ENCODE data around the gene ZNF485.
"Not testable (repeated sequence)": the region's sequence is repeated elsewhere in the genome, so short reads cannot be mapped to it uniquely, and the experiment has no call there.

Gene ZNF485

DNA sequence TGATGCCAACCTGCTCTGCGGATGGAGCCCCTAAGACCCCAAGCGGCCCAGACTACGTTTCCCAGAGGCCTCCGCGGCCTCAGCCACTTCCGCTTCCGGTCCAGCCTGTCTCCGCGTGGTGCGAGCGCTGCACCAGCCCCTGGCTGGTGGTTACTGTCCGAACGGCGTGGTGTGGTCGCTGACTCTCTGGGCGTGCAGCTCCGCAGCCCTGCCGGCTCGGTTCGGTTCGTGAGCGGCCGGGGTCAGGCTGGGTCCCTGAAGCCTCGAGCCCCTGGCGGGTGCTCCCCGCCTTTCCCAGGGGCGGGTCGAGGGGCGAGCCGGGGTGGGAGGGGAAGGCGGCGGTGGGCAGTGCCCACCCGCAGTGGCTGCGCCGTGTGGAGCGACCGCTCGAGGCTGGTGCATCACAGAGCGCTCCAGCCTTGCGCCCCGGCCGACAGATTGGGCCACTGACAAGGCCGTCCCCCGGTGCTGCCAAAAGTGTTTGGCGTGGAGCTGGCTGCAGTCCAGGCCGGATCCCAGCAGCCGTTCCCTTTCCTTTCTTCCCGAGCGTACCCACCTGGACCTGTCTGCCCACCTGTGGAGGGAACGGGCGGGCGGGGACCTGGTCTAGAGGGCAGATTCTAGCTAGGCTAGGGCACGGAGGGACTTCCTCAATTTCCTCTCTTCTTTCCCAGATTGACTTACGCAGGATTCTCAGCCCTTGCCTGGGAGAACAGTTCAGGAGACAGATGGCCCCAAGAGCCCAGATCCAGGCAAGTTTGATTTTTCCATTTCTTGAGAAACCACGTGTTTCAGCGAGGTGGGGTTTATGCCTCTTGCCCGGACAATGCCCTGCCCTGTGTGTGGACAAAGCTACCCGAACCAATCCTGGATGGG lies at the start of gene ZNF485:
TSS of gene ZNF485 (plus strand) at position 116 of the 876 bp plus-strand sequence. CDS start at position 729, 613 bp downstream.
- DNase-seq = no peak

DNA sequence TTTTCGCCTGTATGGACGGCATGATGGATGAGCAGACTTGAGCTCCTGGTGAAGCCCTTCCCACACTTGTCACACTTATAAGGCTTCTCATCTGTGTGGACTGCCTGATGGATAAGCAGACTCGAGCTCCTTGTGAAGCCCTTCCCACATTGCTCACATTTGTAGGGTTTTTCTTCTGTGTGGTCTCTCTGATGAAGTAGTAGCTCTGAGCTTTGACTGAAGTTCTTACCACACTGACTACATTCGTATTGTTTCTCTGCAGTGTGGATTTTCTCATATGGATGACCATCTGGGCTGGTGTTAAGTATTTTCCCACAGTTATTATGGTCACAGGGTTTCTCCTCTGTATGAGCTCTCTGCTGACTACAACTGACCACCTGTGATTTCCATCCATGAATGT lies 49.0 kb upstream of the ZNF485 start:
- DNase-seq = no peak

DNA sequence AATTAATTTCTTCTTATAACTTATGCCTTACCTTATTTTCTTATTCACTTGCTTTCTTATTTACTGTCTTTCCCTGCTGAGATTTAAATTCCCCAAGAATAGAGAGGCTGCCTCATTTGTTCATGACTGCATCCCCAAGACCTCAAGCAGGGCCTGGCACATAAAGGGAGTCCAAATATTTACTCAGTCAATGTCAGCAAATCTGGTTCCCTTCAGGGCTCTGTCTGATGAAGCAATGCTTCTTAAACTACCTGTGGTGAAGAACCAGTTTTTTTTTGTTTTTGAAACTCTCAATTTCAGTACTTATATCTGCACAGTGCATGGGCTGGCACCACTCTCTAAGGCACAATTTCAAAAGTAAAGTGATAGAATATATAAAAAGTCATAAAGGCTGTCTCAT lies 36.6 kb upstream of the ZNF485 start:
- DNase-seq = no peak

DNA sequence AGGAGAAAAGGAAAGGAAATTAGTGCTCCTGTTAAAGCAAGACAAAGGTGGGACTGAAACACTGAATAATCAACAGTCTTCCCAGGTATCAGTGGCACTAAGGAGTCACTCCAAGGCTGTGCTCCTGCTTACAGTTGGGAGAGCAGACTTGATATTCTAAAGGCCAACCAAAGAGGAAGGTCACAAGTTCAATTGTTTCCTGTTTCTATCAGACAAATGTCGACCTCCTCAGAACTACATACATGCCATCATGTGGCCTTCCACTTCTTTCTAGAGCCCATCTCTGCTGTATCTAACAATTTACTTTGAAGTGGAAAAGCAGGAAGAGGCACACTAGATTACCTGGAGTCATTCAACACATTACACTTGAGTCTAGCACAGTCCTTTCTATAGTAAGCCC lies 35.3 kb upstream of the ZNF485 start:
- DNase-seq = no peak

DNA sequence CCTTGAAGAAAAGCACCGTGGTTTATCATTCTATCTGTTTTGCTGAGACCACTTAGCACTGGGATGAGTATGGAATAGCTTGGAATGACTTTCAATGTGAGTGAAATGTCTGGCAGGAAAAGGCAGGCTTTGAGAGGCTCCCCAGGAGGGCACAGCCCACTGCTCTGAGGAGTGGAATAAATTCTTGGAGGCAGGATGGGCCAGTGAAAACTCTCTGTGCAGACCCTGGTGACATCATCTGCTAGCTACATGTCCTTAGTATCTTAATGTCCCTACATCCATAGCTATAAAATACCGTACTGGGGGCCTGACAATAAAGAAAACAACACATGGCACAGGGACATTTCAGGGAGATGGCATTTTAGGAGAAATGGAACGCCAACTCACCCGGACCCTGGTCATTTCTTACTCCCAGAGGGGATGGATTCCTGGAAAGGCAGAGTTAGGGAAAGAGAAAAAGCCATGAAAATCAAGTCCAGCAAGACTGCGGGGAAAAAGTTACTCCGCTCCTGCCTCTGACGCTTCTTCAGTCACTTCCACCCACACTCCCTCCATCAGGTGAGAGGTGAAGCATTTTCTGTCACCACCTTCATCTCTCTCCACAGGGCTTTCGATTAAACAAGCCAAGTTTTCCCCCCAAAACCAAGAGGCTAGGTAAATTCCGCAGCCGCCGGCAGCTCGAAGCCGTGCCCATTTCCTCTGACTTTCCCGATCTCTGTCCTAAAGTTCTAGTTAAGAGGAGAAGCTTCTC lies 32.8 kb upstream of the ZNF485 start:
- DNase-seq = no peak

DNA sequence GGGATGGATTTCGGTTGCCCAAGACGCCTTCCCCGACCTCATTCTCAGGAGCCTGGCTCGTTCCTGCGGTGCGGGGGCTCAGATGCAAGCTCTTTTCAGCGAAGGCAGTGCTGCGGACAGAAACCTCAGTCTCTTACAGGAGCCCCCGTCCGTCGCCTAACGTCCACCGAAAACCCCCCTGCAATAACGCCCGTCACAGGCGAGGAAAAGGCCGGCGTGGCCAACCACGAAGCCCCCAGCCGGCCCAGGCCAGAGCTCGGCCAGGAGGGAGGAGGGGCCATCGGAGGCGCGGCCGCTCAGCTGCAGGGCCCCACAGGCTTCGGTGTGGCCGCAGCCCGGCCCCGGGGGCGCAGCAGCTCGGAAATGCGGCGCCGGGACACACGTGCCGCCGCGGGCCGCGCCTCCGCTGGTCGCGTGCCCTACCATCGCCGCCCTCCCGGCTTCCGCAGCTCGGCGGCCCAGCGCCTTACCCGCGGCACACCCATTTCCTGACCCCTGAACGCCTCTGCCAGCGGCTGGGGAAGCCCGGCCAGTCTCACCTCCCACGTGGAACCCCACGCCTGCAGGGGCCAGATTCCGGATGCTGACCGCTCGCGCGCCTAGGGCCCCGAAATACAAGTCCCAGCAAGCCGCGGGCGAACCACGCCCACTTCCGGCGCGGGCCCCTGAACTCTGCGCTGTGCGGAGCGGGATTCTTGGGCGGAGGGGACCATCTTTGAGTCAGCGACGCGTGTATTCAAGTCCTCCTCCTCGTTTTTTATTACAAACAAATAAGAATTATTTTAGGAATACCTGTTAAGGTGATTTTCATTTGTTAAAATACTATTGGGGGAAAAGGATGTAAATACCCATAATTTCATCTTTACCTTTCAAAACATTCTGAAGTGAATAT lies 32.0 kb upstream of the ZNF485 start, which contains the start of gene ZNF239:
TSS of gene ZNF239 (minus strand) at position 616 of the 892 bp plus-strand sequence. CDS start 16,537 bp downstream, outside the sequence.
- DNase-seq = no peak

DNA sequence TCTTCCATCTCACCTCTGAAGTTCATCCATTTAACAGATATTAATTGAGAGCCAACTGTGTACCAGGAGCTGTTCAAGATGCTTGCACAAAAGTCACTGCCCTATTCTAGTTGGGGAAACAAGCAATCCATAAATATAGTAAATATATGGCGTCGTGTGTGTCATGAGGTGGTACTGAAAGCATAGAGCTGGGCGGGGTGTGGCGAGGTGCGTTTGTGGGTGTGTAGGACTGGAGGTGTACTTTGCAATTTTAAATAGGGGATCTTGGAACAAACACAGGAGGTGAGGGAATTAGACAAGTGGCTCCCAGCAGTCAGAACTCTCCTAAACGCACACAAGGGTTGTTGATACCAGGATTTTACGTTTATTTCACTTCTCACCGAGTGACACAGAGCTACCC lies 31.3 kb upstream of the ZNF485 start:
- no peak for DNase-seq

DNA sequence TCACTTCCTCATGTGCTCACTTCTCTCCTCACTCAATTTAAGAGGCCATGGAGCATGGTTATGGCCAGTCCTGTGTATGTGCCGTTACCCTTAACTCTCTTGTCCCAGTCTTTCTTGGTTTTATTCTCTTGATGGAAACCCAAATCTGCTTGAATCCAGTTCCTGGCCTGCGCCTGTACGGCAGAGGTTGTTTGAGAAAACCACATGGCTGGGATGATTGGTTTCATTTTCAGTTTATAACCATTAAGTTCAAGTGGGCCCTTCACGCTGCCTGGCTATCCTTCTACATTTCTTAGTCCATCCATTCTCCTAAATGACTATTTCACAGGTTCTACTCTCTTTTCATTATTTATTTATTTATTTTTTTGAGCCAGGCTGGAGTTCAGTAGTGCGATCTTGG lies 30.2 kb upstream of the ZNF485 start:
- DNase-seq = no peak

DNA sequence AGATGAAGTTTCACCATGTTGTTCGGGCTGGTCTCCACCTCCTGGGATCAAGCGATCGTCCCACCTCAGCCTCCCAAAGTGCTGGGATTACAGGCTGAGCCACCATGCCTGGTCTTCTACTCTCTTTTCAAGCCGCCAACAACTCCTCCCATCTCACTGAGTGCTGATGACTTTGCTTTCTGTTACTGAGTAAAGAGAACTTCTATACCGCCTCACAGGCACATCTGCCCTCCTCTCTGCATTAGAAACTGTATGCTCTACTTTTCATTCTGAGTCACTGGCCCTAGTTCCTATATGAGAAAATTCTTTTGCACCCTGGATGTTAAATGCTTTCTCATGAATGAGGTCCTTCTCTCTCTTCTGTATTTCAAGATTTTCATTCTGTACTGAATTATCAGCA lies 29.7 kb upstream of the ZNF485 start:
- DNase-seq = no peak

DNA sequence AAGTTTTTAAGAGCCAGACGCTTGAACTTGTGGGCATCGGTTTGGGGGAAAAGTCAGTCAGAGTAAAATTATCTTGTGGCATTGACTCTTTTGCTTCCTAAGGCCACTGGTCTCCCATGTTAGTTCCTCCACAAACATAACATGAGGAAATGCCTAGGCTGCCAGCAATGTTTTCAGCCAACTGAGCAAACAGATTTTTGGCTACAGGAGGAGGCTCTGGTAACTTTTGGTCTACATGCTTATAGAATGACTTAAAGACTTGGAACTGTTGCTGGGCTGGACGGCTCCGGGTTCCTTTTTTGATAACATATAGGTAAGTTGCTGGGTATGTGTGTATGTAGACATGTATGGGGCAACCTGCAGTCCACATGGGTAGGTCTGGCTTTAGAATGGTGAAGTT lies 22.2 kb upstream of the ZNF485 start:
- no peak for DNase-seq

DNA sequence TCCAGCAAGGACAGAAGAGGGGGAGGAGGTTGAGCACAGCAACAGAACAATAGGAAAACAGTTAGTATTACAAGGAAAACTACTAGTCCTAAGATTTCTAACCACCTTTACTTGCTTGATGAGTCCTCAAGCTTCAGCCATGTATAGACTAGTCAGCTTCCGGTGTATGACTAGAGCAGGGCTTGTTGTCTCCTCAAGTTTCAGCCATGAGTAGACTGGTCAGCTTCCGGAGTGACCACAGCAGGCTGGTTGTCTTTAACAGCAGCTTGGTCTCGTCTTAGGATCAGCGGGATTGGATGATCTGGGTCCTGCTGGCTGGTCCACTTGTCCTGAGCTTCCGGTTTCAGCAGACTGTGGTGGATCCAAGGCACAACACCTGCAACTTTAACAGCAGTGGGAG lies 21.2 kb upstream of the ZNF485 start:
- no peak for DNase-seq

DNA sequence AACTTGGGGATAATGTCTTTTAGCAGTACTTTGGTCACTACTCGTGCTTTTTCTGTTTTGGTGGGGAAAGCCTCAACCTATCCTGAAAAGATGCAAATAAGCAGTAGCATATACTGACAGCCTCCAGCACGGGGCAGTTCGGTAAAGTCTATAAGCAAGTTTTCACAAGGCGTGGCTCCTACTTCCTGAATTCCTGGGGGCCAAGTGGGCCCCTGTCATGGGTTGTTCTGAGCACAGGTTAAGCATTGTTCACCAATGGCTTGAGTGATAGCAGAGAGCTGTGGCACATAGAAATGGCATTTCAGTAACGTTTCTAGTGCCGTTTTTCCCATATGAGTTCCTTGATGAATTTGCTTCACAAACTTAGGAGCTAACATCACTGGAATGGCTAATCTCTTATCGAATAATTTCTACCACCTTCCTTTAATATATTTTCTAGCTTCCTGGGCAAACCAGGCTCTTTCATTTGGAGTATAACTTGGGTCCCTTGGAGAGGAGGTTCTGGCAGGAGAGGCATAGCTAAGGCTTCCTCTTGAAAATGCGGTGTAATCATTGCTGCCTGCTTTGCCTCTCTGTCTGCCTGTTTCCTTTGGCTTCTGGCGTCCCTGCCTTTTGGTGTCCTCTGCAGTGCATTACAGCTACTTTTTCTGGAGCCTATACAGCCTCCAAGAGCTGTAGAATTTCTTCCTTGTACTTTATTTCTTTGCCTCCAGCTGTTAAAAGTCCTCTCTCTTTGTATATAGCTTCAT lies 20.1 kb upstream of the ZNF485 start:
- no peak for DNase-seq

DNA sequence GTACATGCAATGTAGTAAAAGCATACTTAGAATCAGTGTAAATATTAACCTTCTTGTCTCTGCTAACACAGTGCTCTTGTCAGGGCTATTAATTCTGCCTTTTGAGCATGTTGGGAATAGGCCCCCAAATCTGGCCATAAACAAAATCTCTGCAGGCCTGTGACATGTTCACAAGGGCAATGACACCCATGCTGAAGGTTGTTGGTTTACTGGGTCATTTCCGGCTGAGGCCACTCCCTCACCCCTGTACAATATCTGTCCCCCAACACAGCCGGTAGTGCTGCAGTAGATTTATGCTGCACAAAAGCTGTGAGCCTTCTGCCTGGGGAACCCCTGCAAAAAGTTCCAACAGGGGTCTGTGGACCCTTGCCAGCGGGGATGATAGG lies 19.5 kb upstream of the ZNF485 start:
- not testable (repeated sequence) for DNase-seq

DNA sequence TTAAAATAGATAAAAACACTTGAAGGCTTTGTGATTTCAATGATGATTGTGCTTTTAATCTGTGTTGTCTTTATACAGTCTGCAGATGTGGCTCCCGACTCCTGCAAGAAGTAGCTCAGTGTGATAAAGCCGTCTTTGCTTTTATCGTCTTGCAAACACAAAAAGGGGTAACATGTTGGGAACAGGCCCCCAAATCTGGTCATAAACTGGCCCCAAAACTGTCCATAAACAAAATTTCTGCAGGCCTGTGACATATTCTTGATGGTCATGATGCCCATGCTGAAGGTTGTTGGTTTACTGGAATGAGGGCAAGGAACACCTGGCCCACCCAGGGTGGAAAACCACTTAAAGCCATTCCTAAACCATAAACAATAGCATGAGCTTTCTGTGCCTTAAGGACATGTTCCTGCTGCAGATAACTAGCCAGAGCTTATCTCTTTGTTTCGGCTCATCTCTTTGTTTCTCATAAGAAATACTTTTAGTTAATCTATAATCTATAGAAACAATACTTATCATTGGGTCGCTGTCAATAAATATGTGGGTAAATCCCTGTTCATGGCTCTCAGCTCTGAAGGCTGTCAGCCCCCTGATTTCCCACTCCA lies 14.8 kb upstream of the ZNF485 start:
- DNase-seq = no peak

DNA sequence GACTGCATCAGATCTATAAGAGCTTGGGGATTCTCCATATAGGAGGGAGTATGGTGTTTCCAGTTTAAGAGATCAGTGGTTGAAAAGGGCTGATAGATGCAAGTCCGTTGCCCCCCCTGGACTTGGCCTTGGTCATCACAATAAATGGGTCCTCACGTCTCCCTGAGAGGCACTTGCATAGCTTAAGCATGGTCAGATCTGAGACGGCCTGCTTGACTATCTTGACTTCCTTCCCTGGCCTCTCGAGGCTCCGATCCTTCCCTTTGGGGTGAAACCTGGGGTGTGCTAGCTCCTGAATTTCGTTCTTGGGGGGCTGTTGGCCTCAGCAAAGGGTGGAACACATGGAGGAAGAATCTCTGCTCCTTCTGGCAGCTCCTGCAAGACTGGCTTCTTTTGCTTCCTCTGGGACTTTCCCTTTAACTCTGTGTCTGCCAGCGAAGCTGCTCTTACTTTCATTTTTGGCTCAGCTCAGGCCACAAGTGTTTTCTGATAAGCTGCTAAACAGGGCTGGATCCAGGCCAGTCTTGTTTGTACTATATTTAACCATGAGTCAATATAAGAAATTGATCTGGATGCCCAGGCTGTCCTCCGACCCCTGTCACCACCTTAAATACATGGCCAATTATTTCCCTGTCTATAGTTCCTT lies 11.2 kb upstream of the ZNF485 start:
- DNase-seq = no peak

DNA sequence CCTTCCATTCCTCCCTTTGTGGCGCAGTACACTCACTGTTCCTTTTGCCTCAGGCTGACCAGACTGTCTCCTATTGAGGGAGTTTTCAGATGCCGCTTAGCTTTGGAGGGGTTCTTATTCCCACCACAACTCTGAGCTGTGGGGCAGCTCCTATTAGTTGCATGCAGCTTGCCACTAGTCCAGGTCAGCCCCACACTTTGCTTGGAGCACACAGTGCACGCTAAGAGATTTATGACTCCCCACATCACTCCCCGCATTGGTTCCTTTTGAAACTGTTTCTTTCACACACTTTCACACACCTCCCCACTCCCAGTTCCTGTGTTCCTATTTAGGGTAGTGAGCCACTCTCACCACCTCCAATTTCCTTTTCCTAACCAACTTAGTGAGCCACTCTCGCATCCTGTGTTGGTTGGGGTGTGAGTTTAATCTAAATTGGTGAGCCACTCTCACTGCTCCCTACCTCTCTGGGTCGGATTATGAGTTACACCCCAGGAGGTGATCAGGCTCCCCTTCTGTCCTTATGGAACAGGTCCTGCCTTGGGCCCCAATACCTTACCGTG lies 10.4 kb upstream of the ZNF485 start:
- DNase-seq = no peak

DNA sequence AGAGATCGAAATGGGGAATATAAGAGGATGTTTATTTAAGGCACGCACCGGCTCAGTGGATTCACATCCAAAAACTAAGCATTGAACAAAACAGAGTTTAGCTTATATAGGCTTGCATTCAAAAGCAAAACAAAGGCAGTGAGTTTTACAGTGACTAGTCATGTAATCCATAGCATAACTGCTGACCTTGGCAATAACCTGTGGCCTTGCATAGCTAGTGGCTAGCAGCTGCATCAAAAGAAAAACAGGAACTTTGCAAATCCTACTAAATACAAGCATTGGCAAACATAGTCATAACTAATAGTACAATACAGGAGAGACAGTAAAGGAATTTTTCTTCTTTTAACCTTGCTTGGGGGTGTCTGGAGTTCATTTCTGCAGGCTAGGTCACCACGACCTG lies 9.7 kb upstream of the ZNF485 start:
- DNase-seq = no peak

DNA sequence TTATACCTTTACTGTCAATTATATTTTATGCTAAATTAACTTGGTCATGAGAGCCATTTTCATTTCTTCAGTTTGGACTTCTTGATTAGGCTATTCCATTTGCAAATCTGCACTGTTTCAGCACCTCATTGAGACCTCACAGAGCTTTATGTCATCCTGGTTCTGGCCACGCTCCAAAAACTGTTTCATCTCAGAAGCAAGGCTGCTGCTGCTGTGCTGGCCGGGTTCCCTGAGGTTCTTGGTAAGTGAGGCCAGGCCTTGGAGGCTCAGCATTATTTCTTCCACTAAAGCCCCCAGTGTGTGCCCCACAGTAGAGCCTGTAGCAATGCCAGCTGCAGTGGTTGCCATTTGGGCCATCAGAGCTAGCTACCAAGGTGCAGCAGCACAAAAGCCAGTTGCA lies 7.8 kb upstream of the ZNF485 start:
- DNase-seq = no peak

DNA sequence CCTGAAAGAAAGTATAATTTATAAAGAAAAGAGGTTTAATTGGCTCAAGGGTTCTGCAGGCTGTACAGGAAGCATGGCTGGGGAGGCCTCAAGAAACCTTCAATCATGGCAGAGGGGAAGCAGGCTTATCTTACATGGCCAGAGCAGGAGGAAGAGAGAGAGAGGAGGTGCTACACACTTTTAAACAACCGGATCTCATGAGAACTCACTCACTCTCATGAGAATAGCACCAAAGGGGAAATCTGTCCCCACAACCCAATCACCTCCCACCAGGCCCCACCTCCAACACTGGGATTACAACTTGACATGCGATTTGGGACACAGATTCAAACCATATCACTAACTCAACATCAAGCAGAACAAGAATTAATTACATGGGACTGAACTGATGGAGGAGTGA lies 6.9 kb upstream of the ZNF485 start:
- no peak for DNase-seq

DNA sequence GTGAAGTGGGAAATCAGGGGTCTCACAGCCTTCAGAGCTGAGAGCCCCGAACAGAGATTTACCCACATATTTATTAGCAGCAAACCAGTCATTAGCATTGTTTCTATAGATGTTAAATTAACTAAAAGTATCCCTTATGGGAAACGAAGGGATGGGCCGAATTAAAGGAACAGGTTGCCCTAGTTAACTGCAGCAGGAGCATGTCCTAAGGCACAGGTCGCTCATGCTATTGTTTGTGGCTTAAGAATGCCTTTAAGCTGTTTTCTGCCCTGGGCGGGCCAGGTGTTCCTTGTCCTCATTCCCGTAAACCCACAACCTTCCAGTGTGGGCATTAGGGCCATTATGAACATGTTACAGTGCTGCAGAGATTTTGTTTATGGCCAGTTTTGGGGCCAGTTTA lies 4.7 kb upstream of the ZNF485 start:
- DNase-seq = not testable (repeated sequence)

DNA sequence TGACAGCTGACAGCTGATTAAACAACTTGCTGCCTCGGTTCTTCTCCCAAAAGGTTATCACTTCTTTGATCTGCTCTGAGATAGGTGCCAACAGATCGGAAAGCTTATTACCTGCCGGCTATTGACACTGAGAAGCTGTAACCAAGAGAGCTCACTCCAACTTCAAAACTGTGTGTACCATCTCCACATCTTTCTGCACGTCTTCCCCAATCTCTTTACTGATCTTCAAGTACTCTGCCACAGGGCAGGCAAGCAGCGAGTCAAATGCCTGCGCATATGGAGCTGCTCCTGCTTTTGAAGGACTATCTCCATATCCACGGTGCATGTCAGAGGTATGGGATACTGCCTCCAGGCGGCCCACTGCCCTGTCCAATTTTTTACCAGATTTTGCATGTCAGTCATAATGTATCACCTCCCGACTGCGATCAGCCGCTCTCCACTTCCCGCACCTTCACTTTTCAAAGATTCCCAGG lies 352 bp upstream of the ZNF485 start:
- no peak for DNase-seq

Data from NCI-H1417 treated with DMSO at 0.1 percent for 48 hours (cell line).